Measurements from ENCODE around the gene KCMF1. TPM values are rescaled to one million over a fixed set of nuclear protein-coding genes. Genes with fewer than 3 reads are reported as not detected.

The KCMF1 gene
- polyA plus RNA-seq (2013) = 45.4 TPM

GRCh38 chr2:84970868-84971509 is at the start of gene KCMF1:
Gene KCMF1, plus strand, starts transcription at chr2:84971161. Its CDS starts 291 bp downstream, at chr2:84971452.
- under 1% methylated on average over 39 of the region's 102 CpGs for WGBS (ENCODE audit: insufficient coverage)

GRCh38 chr2:84923009-84923408 is 48.0 kb upstream of the KCMF1 start:
- H3K9me3 ChIP-seq (ENCODE audit: control extremely low read depth in 1 of 5, control insufficient read depth in 4 of 5, insufficient read depth in 2 of 5, low read depth in 1 of 5, low read length in 4 of 5) = no peaks in the 10 kb centered on the region
- CTCF ChIA-PET = interaction anchor here (1.0 to 1.7 kb wide), 3 partner anchors 17 to 377 kb away, joined by 3 to 5 read pairs (median 3); partner anchors contain the start of gene TMSB10
- H3K27ac ChIP-seq (ENCODE audit: insufficient read depth in 1 of 2, low read depth in 1 of 2, low read length in 2 of 2, poor library complexity in 1 of 2, severe bottlenecking in 2 of 2) = no peak overlapping the region
- no peaks in the 10 kb centered on the region for H3K36me3 ChIP-seq (ENCODE audit: control insufficient read depth in 4 of 4, insufficient read depth in 4 of 4, low read length in 3 of 4)
- POLR2A ChIA-PET = no interaction called here
- peaks cover 0 to 30% (median 24%) of the 10 kb centered on the region in 4 experiments for H3K4me1 ChIP-seq (ENCODE audit: control extremely low read depth in 1 of 4, control insufficient read depth in 4 of 4, insufficient read depth in 4 of 4, low read length in 3 of 4)
- no peaks in the 10 kb centered on the region for H3K27me3 ChIP-seq (replicated peaks in 2 of 5; ENCODE audit: control insufficient read depth in 4 of 5, insufficient read depth in 5 of 5, low read length in 4 of 5)
- DNase-seq = no peak
- H3K4me3 ChIP-seq (ENCODE audit: control insufficient read depth in 1 of 7, extremely low read depth in 1 of 7, insufficient read depth in 4 of 7, low read depth in 2 of 7, low read length in 6 of 7) = no peak overlapping the region

More at GRCh38 chr2:84970868-84971509, at the start of gene KCMF1:
- peak within 1 kb of the TSS; percentile 82 to 95 (median 85) for H3K4me3 ChIP-seq (ENCODE audit: control insufficient read depth in 1 of 7, extremely low read depth in 1 of 7, insufficient read depth in 4 of 7, low read depth in 2 of 7, low read length in 6 of 7)
- H3K36me3 ChIP-seq (ENCODE audit: control insufficient read depth in 4 of 4, insufficient read depth in 4 of 4, low read length in 3 of 4) = peaks cover 0 to 8% (median 2%) of the 10 kb centered on the region in 4 experiments
- POLR2A ChIA-PET = interaction anchor here (1.2 kb wide), 2 partner anchors 31 to 45 kb away, joined by 3 to 4 read pairs; no protein-coding TSS in a partner anchor
- peak; percentile 54 to 75 (median 66) for DNase-seq
- no peaks in the 10 kb centered on the region for H3K9me3 ChIP-seq (ENCODE audit: control extremely low read depth in 1 of 5, control insufficient read depth in 4 of 5, insufficient read depth in 2 of 5, low read depth in 1 of 5, low read length in 4 of 5)
- H3K27me3 ChIP-seq (replicated peaks in 2 of 5; ENCODE audit: control insufficient read depth in 4 of 5, insufficient read depth in 5 of 5, low read length in 4 of 5) = no peaks in the 10 kb centered on the region
- H3K27ac ChIP-seq (ENCODE audit: insufficient read depth in 1 of 2, low read depth in 1 of 2, low read length in 2 of 2, poor library complexity in 1 of 2, severe bottlenecking in 2 of 2) = peak within 1 kb of the TSS; percentile 93 to 95
- peaks cover 19 to 45% (median 31%) of the 10 kb centered on the region in 4 experiments for H3K4me1 ChIP-seq (ENCODE audit: control extremely low read depth in 1 of 4, control insufficient read depth in 4 of 4, insufficient read depth in 4 of 4, low read length in 3 of 4)
- CTCF ChIA-PET = interaction anchor here (1.9 to 5.2 kb wide), 3 partner anchors 11 to 66 kb away, joined by 4 to 17 read pairs (median 5); no protein-coding TSS in a partner anchor

GRCh38 chr2:84924173-84925106 is 46.5 kb upstream of the KCMF1 start:
- no peaks in the 10 kb centered on the region for H3K36me3 ChIP-seq (ENCODE audit: control insufficient read depth in 4 of 4, insufficient read depth in 4 of 4, low read length in 3 of 4)
- ChIA-PET CTCF (interaction anchor here (1.1 to 2.8 kb wide), 16 partner anchors 7 to 91 kb away, joined by 4 to 42 read pairs (median 8); partner anchors contain the start of genes TMSB10 and TRABD2A), POLR2A (interaction anchor here (0.6 to 1.9 kb wide), 2 partner anchors 18 to 87 kb away, joined by 3 to 8 read pairs; no protein-coding TSS in a partner anchor)
- H3K4me1 ChIP-seq (ENCODE audit: control extremely low read depth in 1 of 4, control insufficient read depth in 4 of 4, insufficient read depth in 4 of 4, low read length in 3 of 4) = peaks cover 0 to 29% (median 23%) of the 10 kb centered on the region in 4 experiments
- H3K9me3 ChIP-seq (ENCODE audit: control extremely low read depth in 1 of 5, control insufficient read depth in 4 of 5, insufficient read depth in 2 of 5, low read depth in 1 of 5, low read length in 4 of 5) = no peaks in the 10 kb centered on the region
- H3K4me3 ChIP-seq (ENCODE audit: control insufficient read depth in 1 of 7, extremely low read depth in 1 of 7, insufficient read depth in 4 of 7, low read depth in 2 of 7, low read length in 6 of 7) = peak overlapping the region in 3 of 7 experiments; percentile 4 to 68 (median 48)
- 44% methylated on average over 5 of the region's 9 CpGs for WGBS (ENCODE audit: insufficient coverage)
- H3K27me3 ChIP-seq (replicated peaks in 2 of 5; ENCODE audit: control insufficient read depth in 4 of 5, insufficient read depth in 5 of 5, low read length in 4 of 5) = no peaks in the 10 kb centered on the region
- no peak overlapping the region for H3K27ac ChIP-seq (ENCODE audit: insufficient read depth in 1 of 2, low read depth in 1 of 2, low read length in 2 of 2, poor library complexity in 1 of 2, severe bottlenecking in 2 of 2)
- peak; percentile 49 to 86 (median 84) for DNase-seq

- Histone ChIP-seq H3K9me3 (ENCODE audit: control extremely low read depth in 1 of 5, control insufficient read depth in 4 of 5, insufficient read depth in 2 of 5, low read depth in 1 of 5, low read length in 4 of 5) (no peaks in the 10 kb centered on the region), H3K27ac (ENCODE audit: insufficient read depth in 1 of 2, low read depth in 1 of 2, low read length in 2 of 2, poor library complexity in 1 of 2, severe bottlenecking in 2 of 2) (no peak overlapping the region), H3K4me3 (ENCODE audit: control insufficient read depth in 1 of 7, extremely low read depth in 1 of 7, insufficient read depth in 4 of 7, low read depth in 2 of 7, low read length in 6 of 7) (peak overlapping the region in 2 of 7 experiments; percentile 74 to 83), H3K27me3 (replicated peaks in 2 of 5; ENCODE audit: control insufficient read depth in 4 of 5, insufficient read depth in 5 of 5, low read length in 4 of 5) (no peaks in the 10 kb centered on the region), H3K4me1 (ENCODE audit: control extremely low read depth in 1 of 4, control insufficient read depth in 4 of 4, insufficient read depth in 4 of 4, low read length in 3 of 4) (peaks cover 0 to 29% (median 21%) of the 10 kb centered on the region in 4 experiments), H3K36me3 (ENCODE audit: control insufficient read depth in 4 of 4, insufficient read depth in 4 of 4, low read length in 3 of 4) (no peaks in the 10 kb centered on the region)
- ChIA-PET POLR2A (interaction anchor here (0.6 to 1.9 kb wide), 5 partner anchors 19 to 53 kb away, joined by 3 to 8 read pairs (median 4); no protein-coding TSS in a partner anchor), CTCF (interaction anchor here (0.7 to 2.8 kb wide), 39 partner anchors 8 to 421 kb away, joined by 3 to 42 read pairs (median 7); partner anchors contain the start of genes KCMF1, TMSB10 and TRABD2A)
- WGBS (ENCODE audit: insufficient coverage) = no CpG with 5 or more reads among the region's 2 CpGs
- no peak for DNase-seq
These were observed 45.6 kb upstream of the KCMF1 start for GRCh38 chr2:84925336-84925723.

GRCh38 chr2:84925724-84926376 is 45.1 kb upstream of the KCMF1 start:
- CTCF ChIA-PET = interaction anchor here (0.7 to 2.8 kb wide), 45 partner anchors 9 to 422 kb away, joined by 3 to 42 read pairs (median 6); partner anchors contain the start of genes KCMF1, TMSB10 and TRABD2A

GRCh38 chr2:84927275-84927627 is 43.7 kb upstream of the KCMF1 start:
- 80% methylated on average over 2 of the region's 3 CpGs for WGBS (ENCODE audit: insufficient coverage)
- peak overlapping the region in 2 of 7 experiments; percentile 74 to 83 for H3K4me3 ChIP-seq (ENCODE audit: control insufficient read depth in 1 of 7, extremely low read depth in 1 of 7, insufficient read depth in 4 of 7, low read depth in 2 of 7, low read length in 6 of 7)
- POLR2A ChIA-PET = no interaction called here
- no peak for DNase-seq
- no peak overlapping the region for H3K27ac ChIP-seq (ENCODE audit: insufficient read depth in 1 of 2, low read depth in 1 of 2, low read length in 2 of 2, poor library complexity in 1 of 2, severe bottlenecking in 2 of 2)
- no peaks in the 10 kb centered on the region for H3K9me3 ChIP-seq (ENCODE audit: control extremely low read depth in 1 of 5, control insufficient read depth in 4 of 5, insufficient read depth in 2 of 5, low read depth in 1 of 5, low read length in 4 of 5)
- H3K27me3 ChIP-seq (replicated peaks in 2 of 5; ENCODE audit: control insufficient read depth in 4 of 5, insufficient read depth in 5 of 5, low read length in 4 of 5) = no peaks in the 10 kb centered on the region
- peaks cover 0 to 29% (median 21%) of the 10 kb centered on the region in 4 experiments for H3K4me1 ChIP-seq (ENCODE audit: control extremely low read depth in 1 of 4, control insufficient read depth in 4 of 4, insufficient read depth in 4 of 4, low read length in 3 of 4)
- no peaks in the 10 kb centered on the region for H3K36me3 ChIP-seq (ENCODE audit: control insufficient read depth in 4 of 4, insufficient read depth in 4 of 4, low read length in 3 of 4)
- CTCF ChIA-PET = interaction anchor here (2.0 to 2.8 kb wide), 8 partner anchors 10 to 85 kb away, joined by 9 to 42 read pairs (median 18); partner anchors contain the start of genes KCMF1 and TMSB10

More at GRCh38 chr2:84925724-84926376, 45.1 kb upstream of the KCMF1 start:
- Histone ChIP-seq H3K4me1 (ENCODE audit: control extremely low read depth in 1 of 4, control insufficient read depth in 4 of 4, insufficient read depth in 4 of 4, low read length in 3 of 4) (peaks cover 0 to 29% (median 21%) of the 10 kb centered on the region in 4 experiments), H3K36me3 (ENCODE audit: control insufficient read depth in 4 of 4, insufficient read depth in 4 of 4, low read length in 3 of 4) (no peaks in the 10 kb centered on the region), H3K9me3 (ENCODE audit: control extremely low read depth in 1 of 5, control insufficient read depth in 4 of 5, insufficient read depth in 2 of 5, low read depth in 1 of 5, low read length in 4 of 5) (no peaks in the 10 kb centered on the region), H3K4me3 (ENCODE audit: control insufficient read depth in 1 of 7, extremely low read depth in 1 of 7, insufficient read depth in 4 of 7, low read depth in 2 of 7, low read length in 6 of 7) (peak overlapping the region in 6 of 7 experiments; percentile 52 to 83 (median 68)), H3K27ac (ENCODE audit: insufficient read depth in 1 of 2, low read depth in 1 of 2, low read length in 2 of 2, poor library complexity in 1 of 2, severe bottlenecking in 2 of 2) (no peak overlapping the region), H3K27me3 (replicated peaks in 2 of 5; ENCODE audit: control insufficient read depth in 4 of 5, insufficient read depth in 5 of 5, low read length in 4 of 5) (no peaks in the 10 kb centered on the region)
- DNase-seq = peak; percentile 95 to 97 (median 96)
- POLR2A ChIA-PET = interaction anchor here (0.6 to 1.9 kb wide), 6 partner anchors 14 to 54 kb away, joined by 3 to 8 read pairs (median 4); no protein-coding TSS in a partner anchor
- 6% methylated on average over 34 of the region's 34 CpGs for WGBS (ENCODE audit: insufficient coverage)
